ENCODE measurements around the gene SOX6. TPM values are rescaled to one million over a fixed set of nuclear protein-coding genes. Genes with fewer than 3 reads are reported as not detected.

Gene SOX6
- polyA plus RNA-seq, 1 of the 3 experiments (the other 2 are of a cell fraction) = 0.03 TPM

DNA sequence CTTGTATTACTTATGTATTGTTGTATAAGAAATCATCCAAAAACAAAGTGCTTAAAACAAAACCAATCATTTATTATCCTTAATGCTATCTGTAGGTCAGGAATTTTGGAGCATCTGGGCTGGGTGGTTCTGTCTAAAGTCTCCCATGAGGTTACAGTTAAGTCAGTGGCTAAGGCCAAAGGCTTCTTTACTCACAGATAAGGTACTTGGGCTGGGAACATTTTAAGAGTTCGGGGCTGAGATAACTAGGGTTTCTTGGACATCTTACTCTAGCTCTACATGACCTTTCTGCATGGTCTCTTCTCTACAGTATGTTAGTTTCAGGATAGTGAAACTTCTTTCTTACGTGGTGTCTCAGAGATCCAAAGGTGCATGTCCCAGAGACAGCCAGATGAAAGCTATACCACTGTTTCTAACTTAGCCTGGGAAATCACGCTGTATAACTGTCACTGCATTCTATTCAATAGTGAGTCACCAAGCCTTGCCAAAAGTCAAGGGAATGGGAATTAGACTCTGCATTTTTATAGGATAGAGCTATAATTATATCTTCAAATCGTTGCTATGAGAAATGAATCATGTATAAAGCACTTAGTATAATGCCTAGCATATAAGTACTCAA lies 29.6 kb downstream of the SOX6 start:
- Histone ChIP-seq H3K27ac (ENCODE audit: low read depth in 2 of 2, low read length in 1 of 2) (peak overlapping the region in 1 of 2 experiments; percentile 83; a peak in 2 of 4 replicates), H3K4me2 (no peak overlapping the region), H3K36me3 (replicated peaks in 1 of 2; ENCODE audit: control insufficient read depth in 1 of 2, insufficient read depth in 2 of 2, low read length in 1 of 2) (no peaks in the 10 kb centered on the region), H3K4me1 (ENCODE audit: control insufficient read depth in 1 of 2, insufficient read depth in 2 of 2, low read depth in 1 of 2, low read length in 1 of 2) (no peaks in the 10 kb centered on the region), H3K4me3 (ENCODE audit: low read depth in 2 of 2, low read length in 1 of 2) (no peak overlapping the region), H2AFZ (ENCODE audit: low read depth) (peak overlapping the region; percentile 63; the same call in 1 of the 2 replicates), H3K9ac (peak overlapping the region; percentile 19; the same call in 1 of the 2 replicates), H3K27me3 (ENCODE audit: insufficient read depth) (no peaks in the 10 kb centered on the region), H3K9me3 (no peaks in the 10 kb centered on the region), H3K9me2 (no peaks in the 10 kb centered on the region), H3K79me2 (ENCODE audit: insufficient read depth) (no peaks in the 10 kb centered on the region), H4K20me1 (ENCODE audit: insufficient read depth) (no peaks in the 10 kb centered on the region), H3F3A (replicated peaks; ENCODE audit: insufficient read depth) (no peaks in the 10 kb centered on the region)
- peak; percentile 33; the same call in 1 of the 2 replicates for TF ChIP-seq FOSL2 (IDR thresholded peaks at IDR 0.05; ENCODE audit: borderline replicate concordance, low read depth)
- no peak for TF ChIP-seq RXRA (IDR thresholded peaks at IDR 0.05; ENCODE audit: borderline replicate concordance, low read depth)
- no peak for DNase-seq
- CTCF ChIA-PET = no interaction called here
- POLR2A ChIA-PET = no interaction called here
- 31% methylated on average over 4 of the region's 4 CpGs for whole genome bisulfite sequencing (ENCODE audit: low lambda C conversion rate)

DNA sequence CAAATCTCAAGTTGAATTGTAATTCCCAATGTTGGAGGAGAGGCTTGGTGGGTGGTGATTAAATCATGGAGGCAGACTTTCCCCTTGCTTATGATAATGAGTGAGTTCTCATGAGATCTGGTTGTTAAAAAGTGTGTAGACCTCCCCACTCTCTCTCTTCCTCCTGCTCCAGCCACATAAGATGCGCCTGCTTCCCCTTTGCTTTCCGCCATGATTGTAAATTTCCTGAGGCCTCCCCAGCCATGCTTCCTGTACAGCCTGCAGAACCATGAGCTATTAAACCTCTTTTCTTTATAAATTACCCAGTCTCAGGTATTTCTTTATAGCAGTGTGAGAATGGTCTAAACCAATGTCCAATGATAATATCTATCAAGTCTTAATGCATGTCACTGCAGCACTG lies 34.2 kb downstream of the SOX6 start:
- no peaks in the 10 kb centered on the region for H3K36me3 ChIP-seq (replicated peaks in 1 of 2; ENCODE audit: control insufficient read depth in 1 of 2, insufficient read depth in 2 of 2, low read length in 1 of 2)

More for the DNA sequence above, 34.2 kb downstream of the SOX6 start:
- Histone ChIP-seq H3K27ac (ENCODE audit: low read depth in 2 of 2, low read length in 1 of 2) (no peak overlapping the region), H3K79me2 (ENCODE audit: insufficient read depth) (no peaks in the 10 kb centered on the region), H3K4me1 (ENCODE audit: control insufficient read depth in 1 of 2, insufficient read depth in 2 of 2, low read depth in 1 of 2, low read length in 1 of 2) (no peaks in the 10 kb centered on the region), H3K27me3 (ENCODE audit: insufficient read depth) (no peaks in the 10 kb centered on the region), H4K20me1 (ENCODE audit: insufficient read depth) (no peaks in the 10 kb centered on the region), H3K4me3 (ENCODE audit: low read depth in 2 of 2, low read length in 1 of 2) (no peak overlapping the region), H3K4me2 (no peak overlapping the region), H3F3A (replicated peaks; ENCODE audit: insufficient read depth) (no peaks in the 10 kb centered on the region), H2AFZ (ENCODE audit: low read depth) (no peak overlapping the region), H3K9ac (no peak overlapping the region), H3K9me3 (no peaks in the 10 kb centered on the region), H3K9me2 (no peaks in the 10 kb centered on the region)
- WGBS (ENCODE audit: low lambda C conversion rate) = 98% methylated on average over 2 of the region's 2 CpGs
- POLR2A ChIA-PET = no interaction called here
- TF ChIP-seq NRF1 (IDR thresholded peaks at IDR 0.05; ENCODE audit: low read depth, low read length) = no peak
- no peak for TF ChIP-seq POLR2AphosphoS5 (IDR thresholded peaks at IDR 0.05; ENCODE audit: low read depth, low read length)
- no peak for TF ChIP-seq FOXJ3 (CRISPR knock-in tag; IDR thresholded peaks at IDR 0.05)
- TF ChIP-seq, protein P1, sequence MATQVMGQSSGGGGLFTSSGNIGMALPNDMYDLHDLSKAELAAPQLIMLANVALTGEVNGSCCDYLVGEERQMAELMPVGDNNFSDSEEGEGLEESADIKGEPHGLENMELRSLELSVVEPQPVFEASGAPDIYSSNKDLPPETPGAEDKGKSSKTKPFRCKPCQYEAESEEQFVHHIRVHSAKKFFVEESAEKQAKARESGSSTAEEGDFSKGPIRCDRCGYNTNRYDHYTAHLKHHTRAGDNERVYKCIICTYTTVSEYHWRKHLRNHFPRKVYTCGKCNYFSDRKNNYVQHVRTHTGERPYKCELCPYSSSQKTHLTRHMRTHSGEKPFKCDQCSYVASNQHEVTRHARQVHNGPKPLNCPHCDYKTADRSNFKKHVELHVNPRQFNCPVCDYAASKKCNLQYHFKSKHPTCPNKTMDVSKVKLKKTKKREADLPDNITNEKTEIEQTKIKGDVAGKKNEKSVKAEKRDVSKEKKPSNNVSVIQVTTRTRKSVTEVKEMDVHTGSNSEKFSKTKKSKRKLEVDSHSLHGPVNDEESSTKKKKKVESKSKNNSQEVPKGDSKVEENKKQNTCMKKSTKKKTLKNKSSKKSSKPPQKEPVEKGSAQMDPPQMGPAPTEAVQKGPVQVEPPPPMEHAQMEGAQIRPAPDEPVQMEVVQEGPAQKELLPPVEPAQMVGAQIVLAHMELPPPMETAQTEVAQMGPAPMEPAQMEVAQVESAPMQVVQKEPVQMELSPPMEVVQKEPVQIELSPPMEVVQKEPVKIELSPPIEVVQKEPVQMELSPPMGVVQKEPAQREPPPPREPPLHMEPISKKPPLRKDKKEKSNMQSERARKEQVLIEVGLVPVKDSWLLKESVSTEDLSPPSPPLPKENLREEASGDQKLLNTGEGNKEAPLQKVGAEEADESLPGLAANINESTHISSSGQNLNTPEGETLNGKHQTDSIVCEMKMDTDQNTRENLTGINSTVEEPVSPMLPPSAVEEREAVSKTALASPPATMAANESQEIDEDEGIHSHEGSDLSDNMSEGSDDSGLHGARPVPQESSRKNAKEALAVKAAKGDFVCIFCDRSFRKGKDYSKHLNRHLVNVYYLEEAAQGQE (IDR thresholded peaks at IDR 0.05; ENCODE audit: low read depth, low read length) = no peak
- TF ChIP-seq JUND (IDR thresholded peaks at IDR 0.05) = no peak
- no peak for TF ChIP-seq TAF1 (IDR thresholded peaks at IDR 0.05; ENCODE audit: borderline replicate concordance, low read depth, low read length)
- TF ChIP-seq, protein P2, sequence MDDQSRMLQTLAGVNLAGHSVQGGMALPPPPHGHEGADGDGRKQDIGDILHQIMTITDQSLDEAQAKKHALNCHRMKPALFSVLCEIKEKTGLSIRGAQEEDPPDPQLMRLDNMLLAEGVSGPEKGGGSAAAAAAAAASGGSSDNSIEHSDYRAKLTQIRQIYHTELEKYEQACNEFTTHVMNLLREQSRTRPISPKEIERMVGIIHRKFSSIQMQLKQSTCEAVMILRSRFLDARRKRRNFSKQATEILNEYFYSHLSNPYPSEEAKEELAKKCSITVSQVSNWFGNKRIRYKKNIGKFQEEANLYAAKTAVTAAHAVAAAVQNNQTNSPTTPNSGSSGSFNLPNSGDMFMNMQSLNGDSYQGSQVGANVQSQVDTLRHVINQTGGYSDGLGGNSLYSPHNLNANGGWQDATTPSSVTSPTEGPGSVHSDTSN (IDR thresholded peaks at IDR 0.05) = no peak
- TF ChIP-seq YY1 (IDR thresholded peaks at IDR 0.05; ENCODE audit: low read depth) = no peak
- TF ChIP-seq NFIC (IDR thresholded peaks at IDR 0.05; ENCODE audit: borderline replicate concordance) = no peak
- TF ChIP-seq RAD21 (IDR thresholded peaks at IDR 0.05; ENCODE audit: low read length) = no peak
- CTCF ChIA-PET = no interaction called here
- no peak for DNase-seq

Data from SK-N-SH (cell line).